ENCODE results near the gene ASH1L. TPM values are rescaled to one million over a fixed set of nuclear protein-coding genes. Genes with fewer than 3 reads are reported as not detected.
"Not testable (repeated sequence)": the region's sequence is repeated elsewhere in the genome, so short reads cannot be mapped to it uniquely, and the experiment has no call there.

ASH1L gene
- polyA plus RNA-seq, 4 donors = 3.5 to 30.9 (median 6.5) TPM

DNA sequence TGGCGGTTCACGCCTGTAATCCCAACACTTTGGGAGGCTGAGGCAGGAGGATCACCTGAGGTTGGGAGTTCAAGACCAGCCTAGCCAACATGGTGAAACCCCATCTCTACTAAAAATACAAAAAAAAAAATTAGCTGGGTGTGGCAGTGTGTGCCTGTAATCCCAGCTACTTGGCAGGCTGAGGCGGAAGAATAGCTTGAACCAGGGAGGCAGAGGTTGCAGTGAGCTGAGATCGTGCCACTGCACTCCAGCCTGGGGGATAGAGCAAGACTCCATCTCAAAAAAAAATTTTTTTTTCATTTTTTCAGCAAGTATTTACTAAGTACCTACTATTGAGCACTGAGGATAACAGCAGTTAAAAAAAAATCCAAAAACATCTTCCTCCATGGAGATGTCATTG is 69.0 kb downstream of the ASH1L start:
- H3K27ac ChIP-seq (ENCODE audit: low read depth in 1 of 3, low read length in 2 of 3); H3K4me1 ChIP-seq (ENCODE audit: control insufficient read depth in 3 of 3, insufficient read depth in 2 of 3, low read depth in 1 of 3, low read length in 2 of 3); FAIRE-seq; DNase-seq; H3K27me3 ChIP-seq (ENCODE audit: control insufficient read depth in 3 of 3, insufficient read depth in 3 of 3, low read length in 3 of 3); H3K4me3 ChIP-seq (ENCODE audit: low read depth in 1 of 3, low read length in 3 of 3); H3K9me3 ChIP-seq (ENCODE audit: control insufficient read depth in 2 of 2, insufficient read depth in 1 of 2, low read depth in 1 of 2, low read length in 1 of 2): not testable (repeated sequence)
- 72 to 90% (median 76%) methylated on average over 4 of the region's 4 CpGs for WGBS, 3 donors
- H3K36me3 ChIP-seq (ENCODE audit: control insufficient read depth in 3 of 3, insufficient read depth in 2 of 3, low read depth in 1 of 3, low read length in 3 of 3) = peaks cover 0 to 20% (median 2%) of the 10 kb centered on the region in 3 donors

DNA sequence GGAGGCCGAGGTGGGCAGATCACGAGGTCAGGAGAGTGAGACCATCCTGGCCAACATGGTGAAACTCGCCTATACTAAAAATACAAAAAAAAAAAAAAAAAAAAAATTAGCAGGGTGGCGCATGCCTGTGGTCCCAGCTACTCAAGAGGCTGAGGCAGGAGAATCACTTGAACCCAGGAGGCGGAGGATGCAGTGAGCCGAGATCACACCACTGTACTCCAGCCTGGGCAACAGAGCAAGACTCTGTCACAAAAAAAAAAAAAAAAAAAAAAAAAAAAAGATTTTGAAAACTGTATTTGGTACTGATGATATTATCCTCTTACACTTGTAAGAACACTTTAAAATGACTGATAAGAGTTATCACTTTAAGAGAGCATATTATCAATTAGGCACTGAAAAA is 74.2 kb downstream of the ASH1L start:
- not testable (repeated sequence) for FAIRE-seq; H3K27me3 ChIP-seq (ENCODE audit: control insufficient read depth in 3 of 3, insufficient read depth in 3 of 3, low read length in 3 of 3); DNase-seq; H3K27ac ChIP-seq (ENCODE audit: low read depth in 1 of 3, low read length in 2 of 3); H3K9me3 ChIP-seq (ENCODE audit: control insufficient read depth in 2 of 2, insufficient read depth in 1 of 2, low read depth in 1 of 2, low read length in 1 of 2); H3K4me3 ChIP-seq (ENCODE audit: low read depth in 1 of 3, low read length in 3 of 3); H3K4me1 ChIP-seq (ENCODE audit: control insufficient read depth in 3 of 3, insufficient read depth in 2 of 3, low read depth in 1 of 3, low read length in 2 of 3)
- 96 to 100% (median 99%) methylated on average over 6 of the region's 6 CpGs for WGBS, 3 donors
- peaks cover 0 to 29% (median 0%) of the 10 kb centered on the region in 3 donors for H3K36me3 ChIP-seq (ENCODE audit: control insufficient read depth in 3 of 3, insufficient read depth in 2 of 3, low read depth in 1 of 3, low read length in 3 of 3)

DNA sequence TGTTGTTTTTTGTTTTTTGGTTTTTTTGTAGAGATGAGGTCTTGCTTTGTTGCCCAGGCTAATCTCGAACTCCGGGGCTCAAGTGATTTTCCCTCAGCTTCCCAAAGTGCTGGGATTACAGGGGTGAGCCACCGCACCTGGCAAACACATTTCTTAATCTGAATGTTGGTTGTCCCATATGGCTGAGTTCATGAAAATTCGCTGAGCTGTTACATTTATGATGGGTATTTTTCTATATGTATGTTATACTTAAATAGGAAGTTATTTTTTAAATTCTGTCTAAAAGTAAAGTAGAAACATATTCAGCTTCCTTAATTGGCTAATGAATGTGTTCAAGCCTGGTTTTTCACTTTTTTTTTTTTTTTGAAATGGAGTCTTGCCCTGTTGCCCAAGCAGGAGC is 75.1 kb downstream of the ASH1L start:
- FAIRE-seq = no peak
- H3K27ac ChIP-seq (ENCODE audit: low read depth in 1 of 3, low read length in 2 of 3) = no peak overlapping the region

DNA sequence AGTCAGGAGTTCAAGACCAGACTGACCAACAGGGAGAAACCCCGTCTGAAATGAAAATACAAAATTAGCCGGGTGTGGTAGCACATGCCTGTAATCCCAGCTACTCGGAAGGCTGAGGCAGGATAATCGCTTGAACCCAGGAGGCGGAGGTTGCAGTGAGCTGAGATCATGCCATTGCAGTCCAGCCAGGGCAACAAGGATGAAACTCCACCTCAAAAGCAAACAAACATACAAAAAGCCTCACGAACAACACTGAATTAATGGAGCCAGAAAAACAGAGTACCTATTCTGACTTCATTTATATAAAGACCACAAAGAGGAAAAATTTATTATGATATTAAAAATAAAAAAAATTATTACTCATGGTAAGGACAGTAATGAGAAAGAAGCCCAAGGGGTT is 75.7 kb downstream of the ASH1L start:
- FAIRE-seq = not testable (repeated sequence)

More for the DNA sequence above, 75.1 kb downstream of the ASH1L start:
- H3K9me3 ChIP-seq (ENCODE audit: control insufficient read depth in 2 of 2, insufficient read depth in 1 of 2, low read depth in 1 of 2, low read length in 1 of 2) = no peaks in the 10 kb centered on the region
- H3K27me3 ChIP-seq (ENCODE audit: control insufficient read depth in 3 of 3, insufficient read depth in 3 of 3, low read length in 3 of 3) = no peaks in the 10 kb centered on the region
- peaks cover 0 to 26% (median 0%) of the 10 kb centered on the region in 3 donors for H3K36me3 ChIP-seq (ENCODE audit: control insufficient read depth in 3 of 3, insufficient read depth in 2 of 3, low read depth in 1 of 3, low read length in 3 of 3)
- no peaks in the 10 kb centered on the region for H3K4me1 ChIP-seq (ENCODE audit: control insufficient read depth in 3 of 3, insufficient read depth in 2 of 3, low read depth in 1 of 3, low read length in 2 of 3)
- WGBS, 3 donors = 97 to 100% (median 99%) methylated on average over 4 of the region's 4 CpGs
- no peak overlapping the region for H3K4me3 ChIP-seq (ENCODE audit: low read depth in 1 of 3, low read length in 3 of 3)
- DNase-seq = no peak

DNA sequence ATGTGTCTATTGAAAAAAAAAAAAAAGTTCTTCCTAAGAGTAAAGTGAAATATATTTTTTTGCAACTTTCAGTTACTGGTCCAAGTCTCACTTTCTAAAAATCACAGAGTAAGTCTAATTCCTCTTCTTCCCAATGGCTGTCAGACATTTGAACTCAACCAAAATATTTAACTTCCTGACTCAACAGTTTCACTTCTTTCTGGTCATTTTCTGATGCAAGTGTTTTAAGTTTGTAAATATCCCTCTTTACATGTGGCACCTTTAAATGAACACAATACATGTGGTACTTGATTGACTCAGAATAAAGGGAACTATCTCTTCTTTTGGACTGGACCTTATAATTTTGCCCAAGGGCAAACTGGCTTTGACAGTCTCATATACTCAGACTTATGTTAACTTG is 76.7 kb downstream of the ASH1L start:
- H3K27ac ChIP-seq (ENCODE audit: low read depth in 1 of 3, low read length in 2 of 3) = no peak overlapping the region
- no peaks in the 10 kb centered on the region for H3K27me3 ChIP-seq (ENCODE audit: control insufficient read depth in 3 of 3, insufficient read depth in 3 of 3, low read length in 3 of 3)
- no peaks in the 10 kb centered on the region for H3K9me3 ChIP-seq (ENCODE audit: control insufficient read depth in 2 of 2, insufficient read depth in 1 of 2, low read depth in 1 of 2, low read length in 1 of 2)
- DNase-seq = no peak
- peak; percentile 44 for FAIRE-seq
- no peaks in the 10 kb centered on the region for H3K4me1 ChIP-seq (ENCODE audit: control insufficient read depth in 3 of 3, insufficient read depth in 2 of 3, low read depth in 1 of 3, low read length in 2 of 3)
- H3K36me3 ChIP-seq (ENCODE audit: control insufficient read depth in 3 of 3, insufficient read depth in 2 of 3, low read depth in 1 of 3, low read length in 3 of 3) = peaks cover 3 to 23% (median 7%) of the 10 kb centered on the region in 3 donors
- no peak overlapping the region for H3K4me3 ChIP-seq (ENCODE audit: low read depth in 1 of 3, low read length in 3 of 3)

More for the DNA sequence above, 75.7 kb downstream of the ASH1L start:
- not testable (repeated sequence) for H3K27me3 ChIP-seq (ENCODE audit: control insufficient read depth in 3 of 3, insufficient read depth in 3 of 3, low read length in 3 of 3); H3K9me3 ChIP-seq (ENCODE audit: control insufficient read depth in 2 of 2, insufficient read depth in 1 of 2, low read depth in 1 of 2, low read length in 1 of 2); H3K27ac ChIP-seq (ENCODE audit: low read depth in 1 of 3, low read length in 2 of 3); H3K4me1 ChIP-seq (ENCODE audit: control insufficient read depth in 3 of 3, insufficient read depth in 2 of 3, low read depth in 1 of 3, low read length in 2 of 3); H3K4me3 ChIP-seq (ENCODE audit: low read depth in 1 of 3, low read length in 3 of 3); DNase-seq
- peaks cover 0 to 24% (median 3%) of the 10 kb centered on the region in 3 donors for H3K36me3 ChIP-seq (ENCODE audit: control insufficient read depth in 3 of 3, insufficient read depth in 2 of 3, low read depth in 1 of 3, low read length in 3 of 3)
- WGBS, 3 donors = 63 to 85% (median 76%) methylated on average over 6 of the region's 6 CpGs

DNA sequence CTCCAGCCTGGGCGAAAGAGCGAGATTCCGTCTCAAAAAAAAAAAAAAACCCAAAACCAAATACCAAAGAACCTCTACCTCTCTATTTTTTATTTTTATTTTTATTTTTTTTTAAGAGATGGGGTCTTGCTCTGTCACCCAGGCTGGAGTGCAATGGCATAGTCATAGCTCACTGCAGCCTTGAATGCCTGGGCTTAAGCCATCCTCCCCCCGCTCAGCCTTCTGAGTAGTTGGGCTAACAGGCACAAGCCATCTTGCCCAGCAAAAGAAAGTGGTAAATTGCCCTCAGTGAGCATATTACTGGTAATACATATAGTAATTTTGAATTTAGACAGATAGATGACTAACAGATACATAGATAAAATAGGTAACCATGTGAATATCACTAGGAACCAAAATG is 77.4 kb downstream of the ASH1L start:
- FAIRE-seq = no peak
- no peaks in the 10 kb centered on the region for H3K9me3 ChIP-seq (ENCODE audit: control insufficient read depth in 2 of 2, insufficient read depth in 1 of 2, low read depth in 1 of 2, low read length in 1 of 2)

DNA sequence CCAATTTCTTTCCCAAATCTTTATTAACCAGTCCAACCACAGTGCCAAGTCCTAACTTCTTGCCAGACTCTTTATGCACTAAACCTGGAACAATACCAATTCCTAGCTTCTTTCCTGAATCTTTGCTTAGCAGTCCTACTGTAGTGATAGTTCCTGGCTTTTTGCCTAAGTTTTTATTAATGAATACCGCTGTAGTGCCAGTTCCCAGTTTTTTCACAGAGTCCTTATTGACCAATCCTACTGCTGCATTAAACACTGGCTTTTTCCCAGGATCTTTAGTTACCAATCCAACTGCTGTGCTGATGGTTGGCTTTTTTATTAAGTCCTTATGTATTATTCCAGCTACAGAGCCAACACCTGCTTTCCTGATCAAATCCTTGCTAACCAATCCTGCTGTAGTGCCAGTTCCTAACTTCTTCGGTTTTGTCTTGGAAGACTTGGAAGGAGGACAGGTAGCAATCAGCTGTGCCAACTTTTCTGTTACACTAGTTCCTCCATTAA is 80.8 kb downstream of the ASH1L start:
- no peaks in the 10 kb centered on the region for H3K27me3 ChIP-seq (ENCODE audit: control insufficient read depth in 3 of 3, insufficient read depth in 3 of 3, low read length in 3 of 3)
- FAIRE-seq = no peak
- no peak overlapping the region for H3K27ac ChIP-seq (ENCODE audit: low read depth in 1 of 3, low read length in 2 of 3)
- 77 to 90% (median 89%) methylated on average over 2 of the region's 2 CpGs for WGBS, 3 donors
- H3K36me3 ChIP-seq (ENCODE audit: control insufficient read depth in 3 of 3, insufficient read depth in 2 of 3, low read depth in 1 of 3, low read length in 3 of 3) = peaks cover 3 to 11% (median 10%) of the 10 kb centered on the region in 3 donors
- H3K4me3 ChIP-seq (ENCODE audit: low read depth in 1 of 3, low read length in 3 of 3) = no peak overlapping the region
- no peaks in the 10 kb centered on the region for H3K9me3 ChIP-seq (ENCODE audit: control insufficient read depth in 2 of 2, insufficient read depth in 1 of 2, low read depth in 1 of 2, low read length in 1 of 2)
- no peak for DNase-seq
- no peaks in the 10 kb centered on the region for H3K4me1 ChIP-seq (ENCODE audit: control insufficient read depth in 3 of 3, insufficient read depth in 2 of 3, low read depth in 1 of 3, low read length in 2 of 3)

More for the DNA sequence above, 77.4 kb downstream of the ASH1L start:
- Histone ChIP-seq H3K27ac (ENCODE audit: low read depth in 1 of 3, low read length in 2 of 3) (no peak overlapping the region), H3K36me3 (ENCODE audit: control insufficient read depth in 3 of 3, insufficient read depth in 2 of 3, low read depth in 1 of 3, low read length in 3 of 3) (peaks cover 3 to 19% (median 7%) of the 10 kb centered on the region in 3 donors), H3K27me3 (ENCODE audit: control insufficient read depth in 3 of 3, insufficient read depth in 3 of 3, low read length in 3 of 3) (no peaks in the 10 kb centered on the region), H3K4me1 (ENCODE audit: control insufficient read depth in 3 of 3, insufficient read depth in 2 of 3, low read depth in 1 of 3, low read length in 2 of 3) (no peaks in the 10 kb centered on the region), H3K4me3 (ENCODE audit: low read depth in 1 of 3, low read length in 3 of 3) (no peak overlapping the region)
- 98 to 100% (median 100%) methylated on average over 4 of the region's 4 CpGs for WGBS, 3 donors
- no peak for DNase-seq

DNA sequence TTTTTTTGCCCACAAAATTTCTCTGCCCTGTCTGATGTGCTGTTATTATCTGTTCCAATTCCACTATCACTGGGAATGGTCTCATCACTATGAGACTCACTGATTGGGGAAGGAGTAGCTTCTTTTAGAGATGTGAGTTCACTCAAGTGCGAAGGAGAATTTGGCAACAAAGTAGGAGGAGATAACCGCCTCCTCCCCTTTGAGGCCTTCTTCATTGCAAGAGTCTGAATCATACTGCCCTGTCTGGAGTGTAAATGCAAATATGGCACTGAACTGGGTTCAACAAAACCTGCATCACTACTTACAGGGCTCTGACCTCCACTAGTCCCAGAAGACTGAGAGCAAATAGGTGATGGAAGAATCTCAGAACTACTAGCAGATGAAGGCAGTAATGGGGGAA is 83.4 kb downstream of the ASH1L start:
- DNase-seq (no peak), FAIRE-seq (no peak)
- Histone ChIP-seq H3K9me3 (ENCODE audit: control insufficient read depth in 2 of 2, insufficient read depth in 1 of 2, low read depth in 1 of 2, low read length in 1 of 2) (no peaks in the 10 kb centered on the region), H3K27ac (ENCODE audit: low read depth in 1 of 3, low read length in 2 of 3) (no peak overlapping the region), H3K36me3 (ENCODE audit: control insufficient read depth in 3 of 3, insufficient read depth in 2 of 3, low read depth in 1 of 3, low read length in 3 of 3) (peaks cover 3 to 13% (median 11%) of the 10 kb centered on the region in 3 donors), H3K4me3 (ENCODE audit: low read depth in 1 of 3, low read length in 3 of 3) (no peak overlapping the region), H3K27me3 (ENCODE audit: control insufficient read depth in 3 of 3, insufficient read depth in 3 of 3, low read length in 3 of 3) (no peaks in the 10 kb centered on the region), H3K4me1 (ENCODE audit: control insufficient read depth in 3 of 3, insufficient read depth in 2 of 3, low read depth in 1 of 3, low read length in 2 of 3) (no peaks in the 10 kb centered on the region)
- 88 to 93% (median 91%) methylated on average over 2 of the region's 2 CpGs for WGBS, 3 donors

DNA sequence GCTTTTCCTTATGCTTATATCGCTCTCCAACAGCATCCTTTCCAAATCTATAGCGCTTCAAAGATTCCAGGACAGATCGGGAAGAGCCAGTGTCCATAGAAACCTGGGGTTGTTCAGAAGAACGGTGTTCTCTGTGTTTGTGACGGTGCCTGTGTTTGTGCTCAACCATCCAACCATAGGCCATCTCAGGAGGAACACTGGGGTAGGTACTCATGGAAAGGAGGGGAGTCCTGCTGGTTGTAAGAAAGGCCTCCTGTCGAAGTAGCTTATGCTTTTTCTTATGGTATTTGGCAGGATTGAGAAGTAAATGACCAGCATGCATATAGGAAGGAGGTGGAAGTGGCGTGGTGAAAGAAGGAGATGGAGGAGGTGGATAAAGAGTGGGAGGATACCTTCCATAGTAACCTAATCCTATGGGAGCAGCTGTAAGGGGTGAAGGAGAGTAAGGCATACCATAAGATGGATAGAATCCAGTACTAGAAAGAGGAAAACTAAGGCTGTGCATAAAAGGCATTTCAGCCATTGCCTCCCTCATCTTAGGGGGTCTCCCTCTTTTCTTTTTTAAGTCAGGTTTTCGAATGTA is 84.2 kb downstream of the ASH1L start:
- no peaks in the 10 kb centered on the region for H3K9me3 ChIP-seq (ENCODE audit: control insufficient read depth in 2 of 2, insufficient read depth in 1 of 2, low read depth in 1 of 2, low read length in 1 of 2)
- 95 to 97% (median 96%) methylated on average over 8 of the region's 8 CpGs for WGBS, 3 donors
- H3K4me3 ChIP-seq (ENCODE audit: low read depth in 1 of 3, low read length in 3 of 3) = no peak overlapping the region
- H3K27ac ChIP-seq (ENCODE audit: low read depth in 1 of 3, low read length in 2 of 3) = no peak overlapping the region
- H3K4me1 ChIP-seq (ENCODE audit: control insufficient read depth in 3 of 3, insufficient read depth in 2 of 3, low read depth in 1 of 3, low read length in 2 of 3) = no peaks in the 10 kb centered on the region
- no peak for FAIRE-seq
- no peaks in the 10 kb centered on the region for H3K27me3 ChIP-seq (ENCODE audit: control insufficient read depth in 3 of 3, insufficient read depth in 3 of 3, low read length in 3 of 3)
- DNase-seq = no peak
- peaks cover 3 to 16% (median 13%) of the 10 kb centered on the region in 3 donors for H3K36me3 ChIP-seq (ENCODE audit: control insufficient read depth in 3 of 3, insufficient read depth in 2 of 3, low read depth in 1 of 3, low read length in 3 of 3)
